Dendritic cell treated with granulocyte-macrophage colony-stimulating factor and Interleukin-4, amounts not matched to agents 40 ng/mL and 50 ng/mL, for 4 days (primary cell): ENCODE measurements around the gene SWI5.

Experiments
- H3K27ac Mint-ChIP-seq: one replicate; pipeline ENCODE4 v1.8.0; 2022; ENCODE audit warnings: mild to moderate bottlenecking, mixed read lengths
- H3K27me3 Mint-ChIP-seq: one replicate; pipeline ENCODE4 v1.8.0; 2022; ENCODE audit warnings: mild to moderate bottlenecking, mixed read lengths
- H3K36me3 Mint-ChIP-seq: one replicate; pipeline ENCODE4 v1.8.0; 2022; ENCODE audit warnings: low read depth, mixed read lengths
- H3K4me1 Mint-ChIP-seq: one replicate; pipeline ENCODE4 v1.8.0; 2022; ENCODE audit warnings: low read depth, mixed read lengths
- H3K4me3 Mint-ChIP-seq: one replicate; pipeline ENCODE4 v1.8.0; 2022; ENCODE audit warnings: mild to moderate bottlenecking, moderate library complexity, mixed read lengths
- H3K9me3 Mint-ChIP-seq: one replicate; pipeline ENCODE4 v1.8.0; 2022; ENCODE audit warnings: mixed read lengths
- intact Hi-C: fragments of 100-400 bp; cut with micrococcal nuclease; formaldehyde crosslinking; loops from one replicate; pipeline ENCODE4 v1.15.0; 2022

The SWI5 gene

DNA sequence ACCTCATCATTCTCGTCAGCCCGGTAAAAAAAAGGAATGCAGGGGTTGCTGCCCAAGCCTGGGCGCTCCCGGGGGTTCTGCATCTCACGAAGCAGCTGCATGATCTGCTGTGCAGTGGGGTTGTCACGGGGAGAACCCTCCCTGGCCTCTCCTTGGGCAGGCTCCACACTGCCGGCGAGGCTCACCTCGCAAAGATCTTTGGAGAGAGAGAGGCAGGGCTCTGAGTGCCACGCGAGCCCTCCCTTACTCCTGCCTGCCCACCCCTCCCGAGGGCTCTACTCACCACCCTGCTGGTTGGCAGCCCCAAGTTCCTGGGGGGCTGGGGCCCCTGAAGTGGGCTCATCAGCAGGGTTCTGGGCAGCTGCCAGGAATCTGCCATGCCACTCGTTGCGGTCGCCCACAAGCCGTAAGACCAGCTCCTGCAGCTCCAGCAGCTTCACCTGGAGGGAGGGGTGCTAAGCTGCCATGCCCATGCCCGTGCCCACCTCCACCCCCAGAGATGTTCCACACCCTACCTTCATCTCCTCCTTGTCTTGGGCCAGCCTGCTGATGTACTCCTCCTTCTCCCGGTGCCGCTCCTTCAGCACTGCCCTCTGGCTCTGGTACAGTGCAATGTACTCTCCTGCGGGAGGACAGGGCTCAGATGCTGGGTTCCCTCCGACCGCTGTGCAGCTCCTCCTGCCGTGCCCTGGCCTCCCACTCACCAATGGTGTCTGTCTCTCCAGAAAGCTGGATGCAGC is 18.8 kb upstream of the SWI5 start:
- no peaks in the 10 kb centered on the region for H3K9me3 Mint-ChIP-seq
- peaks cover 4% of the 10 kb centered on the region for H3K4me1 Mint-ChIP-seq
- intact Hi-C loops: no loop called here
- no peak overlapping the region for H3K27ac Mint-ChIP-seq
- no peak overlapping the region for H3K4me3 Mint-ChIP-seq
- peaks cover 12% of the 10 kb centered on the region for H3K27me3 Mint-ChIP-seq
- H3K36me3 Mint-ChIP-seq: peaks cover 86% of the 10 kb centered on the region

DNA sequence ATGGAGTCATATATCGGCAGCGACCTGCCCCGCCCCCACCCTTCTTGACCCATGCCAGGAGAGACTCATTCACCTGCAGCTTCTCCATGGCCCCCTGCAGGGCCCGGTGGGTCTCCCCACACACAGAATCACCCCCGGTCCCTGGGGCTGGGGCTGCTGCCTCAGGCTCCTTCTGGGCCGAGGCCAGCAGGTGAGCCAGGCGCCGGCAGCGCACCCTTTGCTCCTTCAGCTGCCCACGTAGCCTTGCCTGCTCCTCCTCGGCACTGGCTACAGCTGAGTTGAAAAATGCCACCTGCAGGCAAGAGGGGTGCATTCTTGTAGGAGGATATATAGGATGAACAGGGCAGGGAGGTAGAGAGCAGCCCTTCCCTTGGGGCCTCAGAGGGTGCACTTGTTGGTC is 18.2 kb upstream of the SWI5 start:
- H3K27me3 Mint-ChIP-seq: peaks cover 7% of the 10 kb centered on the region
- peaks cover 88% of the 10 kb centered on the region for H3K36me3 Mint-ChIP-seq
- no peaks in the 10 kb centered on the region for H3K9me3 Mint-ChIP-seq
- H3K4me1 Mint-ChIP-seq: no peaks in the 10 kb centered on the region
- H3K27ac Mint-ChIP-seq: no peak overlapping the region
- H3K4me3 Mint-ChIP-seq: no peak overlapping the region
- intact Hi-C loops: no loop called here

DNA sequence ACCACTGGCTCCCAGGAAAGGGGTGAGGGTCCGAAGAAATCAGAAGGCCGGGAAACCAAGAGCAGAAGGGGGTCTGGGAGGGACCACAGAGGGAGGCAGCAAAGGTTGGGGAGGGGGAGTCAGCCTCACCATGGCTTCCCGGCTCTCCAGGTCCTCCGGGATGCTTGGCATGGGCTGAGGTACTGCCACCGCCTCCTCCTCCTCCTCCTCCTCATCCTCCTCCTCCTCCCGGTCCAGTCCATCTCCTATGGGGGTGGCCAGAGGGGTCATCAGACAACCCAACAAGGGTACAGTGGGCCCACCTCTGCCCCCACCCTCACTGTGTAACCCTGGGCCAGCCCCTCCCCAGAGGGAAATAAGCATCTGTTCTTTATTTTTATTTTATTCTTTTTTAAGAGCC is 17.8 kb upstream of the SWI5 start:
- peaks cover 88% of the 10 kb centered on the region for H3K36me3 Mint-ChIP-seq
- intact Hi-C loops: no loop called here
- no peak overlapping the region for H3K4me3 Mint-ChIP-seq
- H3K27ac Mint-ChIP-seq: no peak overlapping the region
- peaks cover 3% of the 10 kb centered on the region for H3K27me3 Mint-ChIP-seq
- H3K4me1 Mint-ChIP-seq: no peaks in the 10 kb centered on the region
- H3K9me3 Mint-ChIP-seq: no peaks in the 10 kb centered on the region

DNA sequence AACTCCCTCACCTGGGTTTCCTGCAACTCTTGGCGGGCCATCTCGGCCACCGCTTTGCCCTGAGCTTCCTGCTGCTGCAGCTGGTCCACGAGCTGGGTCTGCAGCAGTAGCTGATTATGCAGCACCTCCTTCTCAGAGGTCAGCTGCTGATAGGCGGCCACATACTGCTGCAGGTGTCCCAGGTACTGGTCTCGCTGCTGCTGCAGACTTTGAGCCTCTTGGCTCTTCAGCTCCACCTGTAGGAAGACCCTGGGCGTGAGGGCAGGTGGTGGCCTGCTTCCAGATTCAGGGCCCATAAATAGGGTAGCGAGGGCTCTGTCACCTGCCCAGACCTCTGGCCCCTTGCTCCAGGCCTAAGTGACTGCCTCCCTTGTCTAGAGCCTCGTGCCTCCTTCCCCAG is 16.9 kb upstream of the SWI5 start:
- Mint-ChIP-seq H3K27ac (no peak overlapping the region), H3K27me3 (no peaks in the 10 kb centered on the region), H3K4me1 (no peaks in the 10 kb centered on the region), H3K9me3 (no peaks in the 10 kb centered on the region), H3K4me3 (no peak overlapping the region), H3K36me3 (peaks cover 88% of the 10 kb centered on the region)
- intact Hi-C loops: no loop called here

DNA sequence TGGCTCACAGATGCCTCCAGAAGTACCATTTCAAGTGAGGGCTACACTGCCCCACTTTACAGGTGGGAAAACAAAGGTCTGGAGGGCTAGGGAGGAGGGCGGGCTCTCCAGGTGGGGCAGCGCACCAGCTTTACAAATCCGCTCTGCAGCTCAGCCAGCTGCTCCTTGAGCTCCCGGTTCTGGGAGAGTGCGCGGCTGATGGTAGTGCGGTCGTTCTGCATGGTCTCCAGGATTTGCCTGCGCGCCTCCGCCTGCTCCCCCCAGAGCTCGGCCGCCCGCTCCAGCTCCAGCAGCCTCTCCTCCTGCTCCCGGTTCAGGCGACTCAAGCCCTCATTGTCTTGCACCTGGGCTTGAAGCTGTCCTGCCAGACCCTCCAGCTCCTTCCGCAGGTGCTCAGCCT is 15.7 kb upstream of the SWI5 start:
- Mint-ChIP-seq H3K27ac (no peak overlapping the region), H3K9me3 (no peaks in the 10 kb centered on the region), H3K36me3 (peaks cover 92% of the 10 kb centered on the region), H3K4me3 (no peak overlapping the region), H3K27me3 (no peaks in the 10 kb centered on the region), H3K4me1 (no peaks in the 10 kb centered on the region)
- intact Hi-C loops: no loop called here

GRCh38 chr9:128262687-128263086 is 13.4 kb upstream of the SWI5 start:
- Mint-ChIP-seq H3K27ac (no peak overlapping the region), H3K27me3 (no peaks in the 10 kb centered on the region), H3K4me3 (no peak overlapping the region), H3K4me1 (no peaks in the 10 kb centered on the region), H3K36me3 (peaks cover 98% of the 10 kb centered on the region), H3K9me3 (no peaks in the 10 kb centered on the region)
- intact Hi-C loops: no loop called here

GRCh38 chr9:128265348-128265847 is 10.7 kb upstream of the SWI5 start:
- H3K36me3 Mint-ChIP-seq: peaks cover 98% of the 10 kb centered on the region
- H3K27me3 Mint-ChIP-seq: no peaks in the 10 kb centered on the region

DNA sequence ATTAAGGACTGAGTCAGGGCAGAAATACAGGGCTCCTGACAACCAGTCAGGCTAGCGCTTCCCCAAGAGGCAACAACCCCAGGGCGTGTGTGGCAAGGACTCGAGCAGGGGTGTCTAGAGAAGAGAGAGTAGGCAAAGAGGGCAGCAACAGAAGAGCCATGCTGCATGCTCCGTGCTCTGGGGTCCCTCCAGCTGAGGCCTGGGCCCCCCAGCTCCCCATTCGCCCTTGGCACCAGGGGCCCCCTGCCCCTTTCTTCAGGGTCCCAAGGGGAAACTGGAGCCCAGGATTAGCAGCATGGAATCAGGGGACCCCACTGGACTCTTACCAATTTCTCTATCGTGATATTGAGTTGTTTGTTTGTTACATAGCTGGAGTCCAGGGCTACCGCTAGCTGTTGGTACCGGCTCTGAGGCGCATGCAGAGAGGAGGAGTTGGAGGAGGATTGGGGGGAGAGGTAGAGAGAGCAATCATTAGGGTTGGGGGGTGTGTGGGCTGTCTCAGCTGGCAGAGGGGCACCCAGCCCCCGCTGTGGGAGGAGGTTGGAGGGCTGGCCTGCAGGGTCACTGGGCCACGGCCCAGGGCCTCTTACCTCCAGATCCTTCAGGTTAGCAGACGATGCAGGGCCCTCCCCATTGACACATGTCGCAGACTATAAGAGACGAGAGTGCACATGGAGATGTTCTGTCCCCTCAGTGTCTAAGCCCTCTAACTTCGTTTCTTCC is 9.0 kb upstream of the SWI5 start:
- no peaks in the 10 kb centered on the region for H3K9me3 Mint-ChIP-seq
- intact Hi-C loops: no loop called here
- H3K27ac Mint-ChIP-seq: no peak overlapping the region
- H3K4me3 Mint-ChIP-seq: no peak overlapping the region
- H3K36me3 Mint-ChIP-seq: peaks cover 98% of the 10 kb centered on the region
- H3K4me1 Mint-ChIP-seq: no peaks in the 10 kb centered on the region
- H3K27me3 Mint-ChIP-seq: no peaks in the 10 kb centered on the region

More at GRCh38 chr9:128265348-128265847, 10.7 kb upstream of the SWI5 start:
- Mint-ChIP-seq H3K4me1 (no peaks in the 10 kb centered on the region), H3K9me3 (no peaks in the 10 kb centered on the region), H3K27ac (no peak overlapping the region), H3K4me3 (no peak overlapping the region)
- intact Hi-C loops: no loop called here

DNA sequence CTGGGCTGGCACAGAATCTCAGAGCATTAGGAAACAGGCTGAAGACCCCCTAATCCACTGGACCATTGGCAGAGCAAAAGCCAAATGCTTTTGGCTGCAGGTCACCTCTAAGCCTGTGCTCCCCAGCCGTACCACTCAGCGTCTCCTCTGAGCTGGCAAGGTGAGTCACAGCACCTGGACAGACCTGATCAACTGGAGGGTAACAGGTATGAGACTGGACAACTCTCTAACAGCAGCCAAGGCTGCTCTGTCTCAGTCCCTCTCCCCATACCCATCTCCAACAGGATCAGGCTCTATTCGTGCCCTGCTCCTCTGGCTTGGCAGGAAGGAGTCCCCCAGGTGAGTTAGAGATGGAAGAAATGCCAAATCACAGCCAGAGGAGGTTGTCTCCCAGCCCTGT is 5.0 kb upstream of the SWI5 start:
- peaks cover 20% of the 10 kb centered on the region for H3K4me1 Mint-ChIP-seq
- H3K27me3 Mint-ChIP-seq: no peaks in the 10 kb centered on the region
- H3K4me3 Mint-ChIP-seq: no peak overlapping the region
- H3K36me3 Mint-ChIP-seq: peaks cover 83% of the 10 kb centered on the region
- intact Hi-C loops: loop anchor here (10.0 kb wide), 1 partner anchor 56 kb away; no protein-coding TSS in a partner anchor
- H3K27ac Mint-ChIP-seq: no peak overlapping the region
- H3K9me3 Mint-ChIP-seq: no peaks in the 10 kb centered on the region

DNA sequence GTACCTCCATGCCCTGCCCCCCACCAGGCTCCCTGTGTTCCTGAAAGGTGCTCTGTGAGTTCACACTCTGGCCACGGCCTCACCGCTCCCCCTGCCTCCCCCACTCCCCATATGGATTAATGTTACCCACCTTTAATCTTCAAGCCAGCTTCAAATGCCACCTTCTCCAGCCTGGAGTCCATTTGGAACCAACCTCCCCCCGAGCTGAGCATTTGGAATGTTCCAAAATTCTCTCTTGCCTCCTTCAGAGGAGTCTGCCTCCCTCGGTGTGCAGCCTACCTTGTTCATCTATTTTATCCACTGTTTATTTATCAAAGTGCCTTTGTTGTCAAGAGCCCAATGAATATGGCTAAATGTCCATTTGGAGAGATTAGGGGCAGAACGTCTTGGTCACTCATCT is 4.6 kb upstream of the SWI5 start:
- Mint-ChIP-seq H3K27me3 (no peaks in the 10 kb centered on the region), H3K9me3 (no peaks in the 10 kb centered on the region), H3K4me1 (peaks cover 24% of the 10 kb centered on the region), H3K36me3 (peaks cover 83% of the 10 kb centered on the region), H3K4me3 (no peak overlapping the region), H3K27ac (no peak overlapping the region)
- intact Hi-C loops: loop anchor here (10.0 kb wide), 1 partner anchor 57 kb away; no protein-coding TSS in a partner anchor

GRCh38 chr9:128274245-128274644 is 1.8 kb upstream of the SWI5 start:
- intact Hi-C loops: loop anchor here (10.0 kb wide), 1 partner anchor 59 kb away; no protein-coding TSS in a partner anchor
- Mint-ChIP-seq H3K4me1 (peaks cover 41% of the 10 kb centered on the region), H3K27ac (no peak overlapping the region), H3K27me3 (no peaks in the 10 kb centered on the region), H3K4me3 (no peak overlapping the region), H3K36me3 (peaks cover 63% of the 10 kb centered on the region), H3K9me3 (no peaks in the 10 kb centered on the region)

GRCh38 chr9:128275198-128276007 is 673 bp upstream of the SWI5 start, which contains the start of gene GOLGA2:
TSS of gene GOLGA2 (minus strand) at chr9:128276007. CDS start at chr9:128275976, 31 bp downstream.
- no peaks in the 10 kb centered on the region for H3K27me3 Mint-ChIP-seq
- peaks cover 52% of the 10 kb centered on the region for H3K36me3 Mint-ChIP-seq
- H3K4me3 Mint-ChIP-seq: peak within 1 kb of the TSS; percentile 96
- intact Hi-C loops: loop anchor here (1.0 to 10.0 kb wide), 2 partner anchors 47 to 61 kb away; partner anchors contain the start of genes COQ4 and TRUB2
- H3K9me3 Mint-ChIP-seq: no peaks in the 10 kb centered on the region
- H3K4me1 Mint-ChIP-seq: peaks cover 51% of the 10 kb centered on the region
- peak within 1 kb of the TSS; percentile 96 for H3K27ac Mint-ChIP-seq

DNA sequence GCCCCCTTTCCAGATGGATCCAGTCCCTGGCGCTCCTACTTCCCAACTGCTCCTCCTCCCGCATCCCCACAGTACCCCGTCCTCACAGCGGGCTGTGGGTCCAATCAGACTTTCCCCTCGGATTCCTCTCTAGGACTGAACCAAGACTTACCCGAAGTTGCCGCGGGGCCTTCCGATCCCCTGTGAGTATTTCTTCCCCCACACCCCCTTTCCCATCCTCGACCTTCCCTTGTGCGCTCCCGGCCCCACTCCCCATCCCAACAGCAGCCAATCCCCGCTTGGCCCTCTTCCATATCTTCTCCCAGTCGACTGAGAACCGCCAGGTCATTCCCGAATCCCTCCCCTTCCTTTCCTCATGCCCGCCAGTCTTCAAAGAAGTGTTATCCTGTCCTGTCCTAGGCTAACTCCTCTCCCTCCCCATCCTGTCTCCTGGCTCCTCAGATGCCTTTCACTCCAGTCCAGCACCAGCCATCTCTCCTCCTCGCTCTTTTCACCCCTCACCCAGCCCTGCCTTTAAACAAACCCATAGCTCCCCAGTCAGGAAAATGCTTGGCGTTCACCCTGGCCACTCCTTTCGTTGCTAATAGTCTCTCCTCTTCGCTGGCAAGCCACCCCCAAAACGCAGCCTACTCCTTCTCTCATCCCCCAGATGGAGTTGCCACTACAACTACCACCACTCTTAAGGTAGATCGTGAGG is 646 bp downstream of the SWI5 start:
- H3K27ac Mint-ChIP-seq: peak overlapping the region; percentile 96
- no peaks in the 10 kb centered on the region for H3K9me3 Mint-ChIP-seq
- peaks cover 39% of the 10 kb centered on the region for H3K36me3 Mint-ChIP-seq
- peaks cover 51% of the 10 kb centered on the region for H3K4me1 Mint-ChIP-seq
- H3K27me3 Mint-ChIP-seq: no peaks in the 10 kb centered on the region
- H3K4me3 Mint-ChIP-seq: peak overlapping the region; percentile 96
- intact Hi-C loops: loop anchor here (1.0 to 10.0 kb wide), 2 partner anchors 46 to 62 kb away; partner anchors contain the start of genes COQ4 and TRUB2
